Measurements from ENCODE around the gene FMN1.

The FMN1 gene

DNA sequence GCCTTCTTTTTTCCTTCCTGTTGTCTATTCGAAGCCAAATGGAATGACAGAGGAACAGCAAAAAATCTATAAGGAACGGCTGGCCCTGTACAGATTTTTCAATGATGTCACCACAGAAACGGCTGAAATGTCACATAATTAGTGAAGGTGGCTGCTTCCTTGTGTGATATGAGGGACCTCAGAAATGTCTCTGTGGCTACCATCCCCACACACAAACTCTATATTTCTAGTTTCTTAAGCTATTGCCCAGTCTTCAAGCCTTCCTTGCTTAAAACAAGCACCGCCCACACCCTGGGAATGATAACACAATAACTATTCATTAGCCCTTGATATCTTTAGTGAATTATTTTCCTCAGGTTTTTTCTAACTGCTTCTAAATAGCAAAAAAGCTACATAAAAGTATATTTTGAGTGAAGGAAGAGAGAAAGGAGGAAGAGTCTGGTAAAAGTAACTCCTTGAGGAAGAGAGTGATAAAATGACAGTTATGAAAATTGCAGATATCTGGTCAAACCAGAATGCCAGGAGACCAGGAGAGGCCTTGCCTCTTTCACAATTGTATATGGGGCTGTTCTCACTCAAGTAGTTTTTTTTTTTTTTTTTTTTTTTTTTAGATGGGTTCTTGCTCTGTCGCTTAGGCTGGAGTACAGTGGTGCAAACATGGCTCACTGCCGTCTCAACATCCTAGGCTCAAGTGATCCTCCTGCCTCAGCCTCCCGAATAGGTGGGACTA, 38.7 kb downstream of the FMN1 start:
- no peak for DNase-seq

DNA sequence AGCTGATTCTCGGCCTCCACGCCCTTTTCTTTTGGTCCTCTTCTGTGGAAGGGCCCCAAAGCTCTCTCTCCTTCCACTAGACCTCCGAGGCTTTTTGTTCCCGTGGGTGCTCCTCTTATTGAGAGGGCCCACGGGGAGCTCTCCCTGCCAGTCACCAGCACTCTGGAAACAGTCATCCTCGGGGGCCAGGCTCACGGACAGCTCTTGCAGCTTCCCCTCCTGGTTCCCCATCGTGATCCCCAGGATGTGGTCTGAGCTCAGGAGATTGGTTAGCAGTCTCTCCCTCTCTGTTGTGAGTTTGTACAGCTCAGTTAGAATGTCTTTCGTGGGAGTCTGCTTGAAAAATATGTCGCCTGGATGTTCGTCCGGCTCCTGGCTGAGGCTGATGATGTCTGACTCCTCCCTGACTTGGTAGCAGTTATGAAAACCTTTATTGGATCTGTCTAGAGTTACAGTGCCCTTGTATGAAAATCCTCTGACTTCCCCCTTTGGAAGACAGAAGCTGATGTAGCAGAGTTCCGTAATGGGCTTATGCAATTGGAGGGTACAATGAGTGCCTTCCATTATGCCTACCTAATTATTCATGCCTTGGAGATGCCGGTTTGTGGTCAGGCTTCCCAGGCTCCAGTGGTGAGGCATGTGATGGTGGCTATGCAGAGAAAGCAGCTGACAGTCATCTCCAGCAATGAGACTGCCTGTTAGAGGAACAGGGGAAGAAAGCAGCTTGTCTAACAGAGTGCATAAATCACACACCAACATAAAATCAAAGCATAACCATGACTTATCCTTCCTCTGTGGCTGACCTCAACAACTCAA, 40.0 kb downstream of the FMN1 start:
- peak; percentile 90 for DNase-seq

DNA sequence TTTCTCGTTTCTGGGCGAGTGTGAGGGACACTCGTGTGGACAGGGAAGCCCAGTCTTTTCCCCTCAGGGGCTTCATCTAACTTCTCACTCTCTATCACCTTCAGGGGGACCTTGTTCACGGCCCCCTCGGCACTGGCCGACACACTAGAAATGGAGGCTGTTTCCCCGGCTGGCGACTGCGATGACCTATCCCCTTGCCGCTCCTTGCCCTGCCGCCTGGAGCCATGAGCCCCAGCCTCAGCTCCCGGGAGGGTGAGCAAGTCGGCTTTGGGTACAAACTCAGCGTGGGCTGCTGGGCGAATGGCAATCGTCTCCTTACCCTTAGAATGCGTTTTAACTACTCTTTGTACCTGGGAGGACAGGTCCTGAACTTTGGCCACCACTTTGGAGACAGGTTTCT, 41.0 kb downstream of the FMN1 start:
- DNase-seq = no peak

DNA sequence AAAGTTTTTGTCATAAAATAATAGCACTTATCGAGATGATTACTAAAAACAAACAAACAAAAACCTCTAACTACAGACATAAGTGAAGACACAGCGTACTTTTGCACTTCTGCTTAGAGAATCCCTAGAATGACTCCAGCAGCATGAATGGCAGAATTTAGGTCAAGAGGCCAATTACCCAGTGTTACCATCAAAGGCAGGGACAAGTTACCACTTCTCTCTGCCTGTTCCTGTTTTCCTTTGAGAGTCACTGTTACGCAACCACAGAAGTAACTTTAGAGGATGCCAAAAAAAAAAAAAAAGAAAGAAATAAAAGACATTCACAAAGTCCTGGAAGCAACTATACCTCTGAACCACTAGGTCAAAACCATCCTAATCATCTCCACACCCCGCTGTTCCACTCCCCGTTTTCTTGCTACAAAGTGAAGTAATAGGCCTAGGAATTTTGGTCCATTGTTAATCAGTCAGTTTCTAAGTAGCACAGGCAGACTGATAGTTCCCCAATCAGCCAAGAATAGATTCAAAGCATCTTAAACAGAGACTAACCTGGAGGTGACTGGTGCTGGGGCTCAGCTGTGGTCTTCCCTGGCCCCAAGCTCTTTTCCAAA, 41.9 kb downstream of the FMN1 start:
- DNase-seq = no peak

DNA sequence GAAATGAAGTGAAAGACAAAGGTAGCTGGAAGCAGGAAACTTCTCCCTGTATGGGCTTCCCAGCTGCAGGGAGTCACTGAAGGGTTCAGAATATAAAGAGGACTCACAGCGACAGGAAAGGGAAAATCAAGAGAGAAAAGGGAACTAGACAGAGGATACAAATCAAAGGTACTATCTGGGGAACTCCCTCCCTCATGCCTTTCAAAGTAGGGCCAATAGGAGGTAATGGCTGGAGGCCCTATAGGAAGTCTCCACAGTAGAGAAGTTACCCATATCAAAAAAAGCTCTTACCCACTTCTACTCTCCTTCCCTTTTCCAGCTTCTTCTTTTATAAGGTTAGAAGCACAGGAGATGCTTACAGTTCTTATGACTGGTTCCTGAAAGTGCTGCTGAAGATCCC, 43.5 kb downstream of the FMN1 start:
- no peak for DNase-seq

DNA sequence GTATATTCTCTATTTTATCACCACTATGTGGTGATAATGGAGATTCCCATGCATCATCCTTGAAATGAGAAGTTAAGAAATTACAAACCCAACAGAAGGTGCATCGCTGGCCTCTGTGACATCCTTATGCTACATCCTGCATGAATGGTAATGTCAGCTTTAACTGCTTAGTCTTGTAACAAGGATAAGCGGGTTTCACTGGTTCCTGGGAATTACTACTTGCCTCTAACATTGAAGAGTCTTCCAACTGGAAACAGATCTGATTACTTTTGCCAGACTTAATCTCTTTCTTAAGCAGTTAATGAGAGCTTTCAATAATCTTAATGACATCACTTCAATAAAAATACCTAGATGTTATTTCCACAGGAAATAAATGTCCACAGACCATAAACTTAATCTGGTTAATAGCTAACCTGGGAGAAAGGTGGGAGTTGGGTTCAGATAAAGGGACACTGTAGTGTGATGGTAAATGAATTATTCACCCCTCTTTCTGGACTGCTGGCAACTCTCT, 44.0 kb downstream of the FMN1 start:
- no peak for DNase-seq

DNA sequence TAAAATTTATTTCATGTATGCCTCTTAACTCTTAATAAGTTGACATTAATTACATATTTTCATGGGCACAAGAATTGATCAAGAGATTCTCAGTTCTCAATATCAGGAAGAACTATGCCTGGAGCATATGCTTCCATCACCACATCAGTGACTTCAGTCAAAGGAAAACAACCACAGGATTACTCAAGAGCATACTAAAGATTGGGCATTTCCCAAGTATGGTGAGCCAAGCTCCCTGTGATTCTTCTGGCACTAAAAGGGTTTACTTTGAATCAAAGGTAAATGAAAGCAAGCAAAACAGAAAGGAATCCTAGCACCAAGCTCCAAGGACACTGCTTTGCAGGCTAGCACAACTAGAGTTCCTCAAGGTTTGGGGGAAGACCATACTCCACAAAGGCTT, 44.6 kb downstream of the FMN1 start:
- DNase-seq = no peak

DNA sequence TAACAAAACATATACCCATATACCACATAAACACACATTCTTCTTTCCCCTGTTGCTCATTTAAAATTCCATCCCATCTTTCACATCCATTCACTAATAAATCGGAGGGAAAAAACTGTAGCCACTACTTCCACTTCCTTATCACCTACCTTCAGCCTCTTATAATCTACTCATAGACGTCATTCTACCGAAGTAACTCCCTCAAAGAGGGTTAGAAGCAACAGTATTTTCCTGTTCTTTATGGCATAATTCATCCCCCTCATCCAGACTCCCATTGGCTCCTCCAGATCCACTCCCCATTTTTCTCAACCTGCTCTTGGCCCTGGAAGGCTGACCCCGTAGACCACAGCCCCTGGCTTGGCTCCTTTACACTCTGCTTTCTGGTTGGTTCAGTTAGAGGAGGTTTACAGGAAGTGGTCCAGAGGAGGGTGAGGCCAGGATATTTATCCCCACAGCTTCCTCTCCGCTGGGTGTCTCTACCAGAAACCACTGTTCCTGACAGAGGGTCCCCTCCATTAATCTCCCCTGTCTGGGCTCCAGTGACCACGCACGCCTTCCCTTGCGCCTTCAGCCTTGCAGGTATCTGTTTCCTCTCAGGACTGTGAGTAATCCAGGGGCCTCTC, 46.3 kb downstream of the FMN1 start:
- DNase-seq = no peak

DNA sequence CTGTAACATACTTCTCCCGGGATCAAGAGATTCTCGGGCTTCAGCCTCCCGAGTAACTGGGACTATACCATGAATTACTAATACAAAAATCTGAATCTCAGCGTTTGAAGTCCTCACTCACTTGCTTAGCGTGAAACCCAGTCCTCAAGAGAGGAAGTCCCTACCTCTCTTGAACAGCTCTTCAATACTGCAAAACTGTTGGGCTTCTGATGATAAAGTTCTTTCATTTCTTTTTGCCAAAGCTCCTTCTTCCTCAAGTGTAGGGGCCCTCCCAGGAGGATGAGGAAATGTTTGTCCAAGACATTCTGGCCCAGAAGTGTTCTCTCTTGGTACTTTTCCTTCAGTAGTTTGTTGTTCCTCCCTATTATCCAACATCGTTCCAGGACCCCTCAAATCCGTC, 48.5 kb downstream of the FMN1 start:
- DNase-seq = no peak

DNA sequence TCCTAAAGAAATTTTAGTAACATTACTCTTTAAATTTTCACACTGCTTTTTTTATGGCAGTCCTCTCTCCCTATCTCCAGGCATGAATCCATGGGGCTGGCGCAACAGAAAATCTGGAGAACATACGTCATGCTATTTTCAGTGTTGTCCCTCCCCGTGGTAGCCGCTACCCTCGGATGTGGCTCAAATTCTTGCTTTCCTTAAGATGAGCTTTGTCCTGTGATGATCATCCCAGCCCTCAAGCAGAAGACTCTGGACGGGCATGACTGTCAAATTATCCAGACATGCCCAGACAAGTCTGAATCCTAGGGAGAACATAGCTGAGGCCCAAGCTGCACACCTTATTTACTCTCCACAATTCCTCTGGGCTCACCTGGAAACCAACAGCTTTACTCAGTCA, 49.1 kb downstream of the FMN1 start:
- no peak for DNase-seq

DNA sequence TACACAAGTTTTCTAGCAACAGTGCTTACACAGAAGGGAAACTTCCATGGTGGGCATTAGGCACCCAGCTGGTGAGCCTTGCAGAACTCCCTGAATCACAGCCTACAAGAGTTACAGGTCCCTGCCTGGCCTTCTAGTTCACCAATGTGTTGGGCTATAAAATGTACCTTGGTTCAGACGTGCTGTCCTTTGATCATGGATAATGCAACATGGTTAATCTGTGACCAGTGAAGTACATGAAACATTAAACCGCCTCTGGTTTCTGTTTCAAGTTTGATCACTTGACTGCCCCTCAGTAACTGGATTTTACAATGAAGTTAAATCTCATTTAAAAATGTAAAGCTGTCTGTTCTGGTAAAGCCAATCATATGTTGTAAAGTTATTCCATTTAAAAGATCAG, 51.8 kb downstream of the FMN1 start:
- DNase-seq = no peak

DNA sequence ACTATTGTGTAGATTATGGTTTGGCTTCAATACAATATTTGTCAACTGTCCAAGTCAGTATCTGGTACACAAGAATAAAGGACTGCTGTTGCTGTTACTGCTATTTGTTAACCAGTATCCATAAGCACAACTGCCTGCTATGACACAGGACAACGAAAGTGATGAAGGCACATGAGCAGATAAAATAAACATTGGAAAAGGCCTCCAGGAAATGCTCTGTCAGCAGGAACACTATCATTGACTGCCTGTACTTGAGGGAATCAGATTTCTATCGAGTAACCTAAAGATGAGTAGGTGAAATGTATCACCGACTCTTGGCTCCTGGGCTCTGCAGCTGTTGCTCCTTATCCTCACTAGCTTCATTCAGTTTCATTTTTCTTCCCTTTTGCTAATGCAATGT, 56.5 kb downstream of the FMN1 start:
- DNase-seq = no peak

DNA sequence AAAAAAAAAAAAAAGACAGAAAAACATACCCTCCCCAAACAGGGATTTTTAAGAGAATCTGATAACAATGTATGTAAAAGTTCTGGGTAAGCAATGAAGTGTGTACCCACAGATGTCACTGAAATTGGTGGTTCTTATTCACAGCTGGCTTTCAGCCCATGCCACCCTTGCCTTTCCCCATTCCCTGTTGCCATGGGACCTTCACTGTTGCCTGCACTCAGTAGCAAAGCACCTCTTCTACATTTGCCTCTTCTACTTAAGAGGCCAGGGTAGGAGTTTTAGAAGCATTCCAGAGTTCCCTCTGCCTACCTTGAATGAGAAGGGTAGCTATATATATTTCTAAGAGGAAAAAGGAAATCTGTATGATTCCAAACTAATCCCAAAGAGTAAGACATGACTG, 57.4 kb downstream of the FMN1 start:
- DNase-seq = no peak

DNA sequence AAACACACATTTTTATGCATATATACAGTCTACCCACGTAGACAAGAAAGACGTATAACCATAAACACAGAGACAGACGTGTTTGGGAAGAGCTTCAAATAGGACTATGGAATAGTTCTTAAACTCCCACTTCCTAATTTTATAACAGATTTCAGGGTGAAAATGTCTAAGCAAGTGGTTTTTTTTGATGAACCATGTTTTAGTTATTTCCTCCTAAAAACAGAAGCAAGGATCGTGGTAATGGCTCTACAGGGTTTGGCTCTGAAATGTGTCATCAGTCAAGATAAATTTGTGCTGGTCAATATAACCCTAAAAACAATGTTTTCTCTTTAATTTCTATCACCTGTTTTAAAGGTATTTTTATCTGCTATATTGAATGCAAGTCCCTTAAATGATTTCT, 58.2 kb downstream of the FMN1 start:
- DNase-seq = peak; percentile 25

DNA sequence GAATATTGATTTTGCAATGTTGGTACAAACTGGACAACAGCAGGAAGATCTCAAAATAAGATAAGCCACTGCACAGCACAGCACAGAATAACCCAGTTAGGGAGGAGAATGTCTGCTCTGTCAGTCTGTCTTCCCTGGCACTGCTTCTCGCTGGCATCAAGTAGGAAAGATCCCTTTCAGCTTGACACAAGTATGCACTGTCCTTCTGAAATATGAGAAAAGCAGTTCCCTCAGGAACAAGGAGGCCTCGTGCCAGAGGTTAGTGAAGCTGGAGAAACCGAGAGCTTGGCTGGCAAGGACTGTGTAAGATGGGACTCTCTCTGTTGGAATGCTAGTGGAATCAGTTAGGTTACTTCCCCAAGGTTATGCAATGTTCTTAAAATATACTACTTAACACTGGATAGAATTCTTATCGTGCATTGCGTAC, 59.1 kb downstream of the FMN1 start:
- peak; percentile 45 for DNase-seq

DNA sequence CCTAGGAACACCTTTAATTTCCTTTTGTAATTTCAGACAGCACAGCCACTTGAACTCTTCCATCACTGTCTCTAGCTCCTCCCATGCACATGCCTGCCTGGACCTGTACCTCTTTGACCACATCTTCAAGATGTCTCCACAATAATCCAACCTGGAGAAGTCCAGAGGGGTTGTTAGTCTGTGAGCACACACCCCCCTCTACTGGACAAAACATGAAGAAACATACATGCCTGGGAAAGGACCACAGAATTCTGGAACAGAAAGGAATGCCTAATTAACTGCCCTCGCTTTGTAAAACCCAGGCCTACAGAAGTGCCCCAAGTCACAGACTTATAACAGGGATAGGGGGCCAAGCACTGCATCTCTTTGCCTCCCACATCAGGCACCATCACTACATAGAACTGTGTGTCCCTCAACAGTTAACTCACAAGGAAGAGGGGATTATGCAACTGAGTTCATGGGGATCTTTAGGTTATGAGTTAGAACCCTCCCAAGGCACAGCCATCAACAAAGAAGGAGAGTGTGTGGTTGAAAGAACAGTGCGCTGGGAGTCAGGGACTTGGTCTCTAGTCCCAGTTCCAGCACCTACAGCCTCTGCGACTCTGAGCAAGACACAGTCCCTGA, 61.7 kb downstream of the FMN1 start:
- peak; percentile 76 for DNase-seq

DNA sequence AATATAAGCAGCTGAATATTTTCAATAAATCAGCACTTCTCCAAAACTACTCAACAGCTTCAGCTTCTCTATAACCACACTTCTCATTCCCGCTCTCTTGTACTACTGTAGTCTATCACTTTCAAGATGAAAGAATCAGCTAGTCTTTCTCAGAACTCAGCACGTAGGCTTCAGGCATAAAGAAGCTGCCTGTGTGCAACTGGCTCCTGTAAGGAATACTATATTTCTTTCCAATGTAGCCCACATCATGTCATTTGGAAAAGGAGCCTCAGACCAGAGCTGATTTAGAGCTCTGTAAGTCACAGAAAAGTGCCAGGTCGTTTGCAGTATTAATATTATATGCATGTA, 62.3 kb downstream of the FMN1 start:
- DNase-seq = no peak

DNA sequence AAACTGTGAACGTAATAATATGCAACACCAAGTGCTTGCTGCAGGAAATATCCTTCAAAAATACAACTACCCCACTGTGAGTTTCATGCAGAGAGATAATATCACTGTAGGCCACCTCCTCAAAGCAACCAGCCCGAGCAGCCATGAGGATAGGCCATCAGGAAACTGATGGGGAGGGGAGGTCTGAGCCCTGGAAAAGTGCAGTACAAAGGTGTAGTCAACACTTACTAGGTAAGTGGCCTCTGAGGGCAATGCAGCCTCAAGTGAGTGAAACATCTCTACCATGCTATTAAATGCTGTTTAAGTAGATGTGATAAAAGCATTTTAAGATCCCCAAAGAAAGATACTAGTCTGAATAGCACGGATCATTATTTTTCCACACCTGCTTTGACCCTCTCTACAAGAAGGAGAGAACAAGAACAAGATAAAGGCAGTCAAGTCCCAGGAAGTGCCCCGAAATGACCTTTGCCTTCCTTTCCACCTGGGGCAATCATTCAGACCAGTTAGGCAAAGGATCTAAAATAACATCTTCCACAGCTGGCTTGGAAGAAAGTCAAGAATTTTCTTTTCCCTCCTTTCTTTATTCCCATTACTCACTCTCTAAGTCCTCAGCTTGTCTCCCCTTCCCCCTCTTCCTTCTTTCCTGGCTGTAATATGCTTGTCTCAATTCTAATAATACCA, 62.8 kb downstream of the FMN1 start:
- DNase-seq = peak; percentile 71

DNA sequence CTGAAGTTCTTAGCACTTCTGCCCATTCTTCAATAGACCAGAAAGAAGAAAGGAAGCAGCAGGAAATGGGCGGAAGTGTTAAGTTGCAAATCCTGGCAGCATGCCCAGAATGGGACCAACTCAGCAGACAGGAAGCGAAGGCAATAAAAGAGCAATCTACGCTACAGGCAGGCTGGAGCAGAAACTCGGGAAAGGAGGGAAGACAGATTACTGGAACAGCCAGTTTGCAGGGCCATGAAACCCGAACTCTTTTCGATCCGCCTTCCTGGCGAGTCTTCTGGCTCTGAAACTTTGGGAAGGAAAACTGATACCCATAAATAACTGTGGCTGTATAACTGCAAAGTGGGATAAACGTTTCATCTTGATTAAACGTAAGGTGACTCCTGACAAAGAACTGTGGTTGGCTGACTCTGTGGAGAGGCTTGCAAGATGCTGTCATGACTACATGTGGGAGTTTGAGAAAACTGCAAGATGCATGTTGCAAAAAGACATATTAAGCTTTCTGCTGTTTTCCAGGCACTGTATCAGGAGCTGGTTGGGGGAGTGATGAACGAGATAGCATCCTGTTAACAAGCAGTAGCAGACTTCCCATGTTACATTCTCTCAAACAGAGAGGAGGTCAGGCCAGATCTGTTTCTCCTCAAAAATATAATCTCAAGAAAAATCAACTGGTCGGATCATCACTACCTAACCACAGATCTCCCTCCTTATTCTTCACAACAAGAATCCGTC, 67.8 kb downstream of the FMN1 start:
- DNase-seq = peak; percentile 95

DNA sequence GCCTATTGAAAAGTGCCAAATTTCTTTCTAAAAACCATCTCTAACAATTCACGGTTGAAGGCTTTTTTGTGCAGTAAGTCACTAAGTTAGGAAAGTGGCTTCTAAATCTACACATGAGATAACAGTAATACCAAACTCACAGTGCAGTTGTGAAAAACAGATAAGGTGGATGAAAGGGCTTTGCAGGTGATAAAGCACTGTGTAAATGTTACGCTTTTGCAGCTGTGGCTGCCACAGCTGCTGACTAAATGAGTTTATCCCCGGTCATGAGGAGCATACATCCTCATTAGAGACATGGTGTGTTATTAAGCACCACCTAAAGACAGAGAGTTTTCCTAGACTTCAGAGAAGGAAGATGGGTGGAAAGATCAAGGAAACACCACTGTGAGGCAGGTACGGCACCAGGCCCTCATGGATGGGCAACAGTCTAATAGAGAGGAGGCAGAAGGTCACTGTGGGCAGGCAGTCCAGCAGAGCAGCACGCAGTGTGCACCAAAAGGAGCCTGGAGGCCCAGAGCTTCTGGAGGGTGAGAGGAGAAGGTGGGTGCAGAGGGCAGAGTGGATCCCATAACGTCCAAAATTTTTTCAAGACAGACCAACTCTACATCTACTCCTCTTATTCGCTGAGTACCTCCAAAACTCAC, 68.5 kb downstream of the FMN1 start:
- DNase-seq = no peak

DNA sequence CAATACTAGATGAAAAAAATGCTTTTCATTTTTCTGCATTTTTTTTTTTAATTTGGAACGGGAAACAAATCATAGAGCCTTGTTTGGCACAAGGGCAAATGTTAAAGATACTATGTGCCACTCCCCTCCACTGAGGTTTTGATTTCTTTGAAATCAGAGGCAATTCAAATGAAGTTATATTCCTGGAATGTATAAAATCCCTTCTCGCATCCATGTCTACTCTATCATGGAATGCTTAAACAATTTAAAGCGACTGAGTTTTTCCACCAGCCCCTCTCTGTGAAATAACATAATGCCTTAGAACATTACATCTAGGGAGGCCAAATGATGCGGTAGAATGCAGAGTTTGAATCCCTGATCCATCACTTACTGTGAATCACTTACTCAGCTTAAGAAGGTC, 69.7 kb downstream of the FMN1 start:
- DNase-seq = peak; percentile 50

Measured in fibroblast of skin of scalp (primary cell).